OCI-LY3 (cell line): ENCODE measurements around the gene FAM25G.

Source experiments
- H2AFZ ChIP-seq: fragments of 200-600, 300-600 bp; shearing (Covaris generic); 2 replicates; pipeline ENCODE4 v1.6.0; 2014; ENCODE audit warnings: antibody characterized with exemption, low read depth, low read length
- H3K27ac ChIP-seq: fragments of 200-600, 300-600 bp; sonication (generic); 2 replicates; pipeline ENCODE4 v1.5.1; 2014; ENCODE audit warnings: mild to moderate bottlenecking, low read length, moderate library complexity, mixed read lengths
- H3K27me3 ChIP-seq: fragments of 200-600, 300-600 bp; sonication (generic); 2 replicates; pipeline ENCODE4 v1.6.1; 2014; ENCODE audit warnings: low read depth, low read length, mixed read lengths
- H3K36me3 ChIP-seq: fragments of 200-600, 300-600 bp; sonication (generic); replicated peaks from 2 replicates; pipeline ENCODE3; 2014; ENCODE audit warnings: low read depth, low read length, mixed read lengths
- H3K4me1 ChIP-seq: fragments of 300-600, 200-600 bp; sonication (generic); 2 replicates; pipeline ENCODE4 v1.6.1; 2014; ENCODE audit warnings: low read length, mixed read lengths
- H3K4me2 ChIP-seq: fragments of 200-600, 300-600 bp; sonication (generic); 2 replicates; pipeline ENCODE4 v1.6.1; 2014; ENCODE audit warnings: low read length, mixed read lengths
- H3K4me3 ChIP-seq: fragments of 300-600, 200-600 bp; sonication (generic); 2 replicates; pipeline ENCODE4 v1.5.1; 2014; ENCODE audit warnings: antibody characterized with exemption, mild to moderate bottlenecking, low read length, moderate library complexity
- H3K79me2 ChIP-seq: fragments of 300-600, 200-600 bp; shearing (Covaris generic); 2 replicates; pipeline ENCODE4 v1.6.1; 2014; ENCODE audit warnings: mild to moderate bottlenecking, low read length, mixed read lengths
- H3K9ac ChIP-seq: fragments of 300-600, 200-600 bp; shearing (Covaris generic); 2 replicates; pipeline ENCODE4 v1.6.0; 2014; ENCODE audit warnings: mild to moderate bottlenecking, low read length, moderate library complexity
- H3K9me3 ChIP-seq: fragments of 200-600, 300-600 bp; shearing (Covaris generic); 2 replicates; pipeline ENCODE4 v1.6.1; 2014; ENCODE audit warnings: low read length, mixed read lengths; ENCODE audit not compliant: insufficient read depth
- H4K20me1 ChIP-seq: fragments of 200-600, 300-600 bp; sonication (generic); 2 replicates; pipeline ENCODE4 v1.6.1; 2016; ENCODE audit warnings: low read length, mixed read lengths; ENCODE audit not compliant: insufficient read depth
- EZH2phosphoT487 ChIP-seq: fragments of 200-600 bp; shearing (Covaris generic); IDR thresholded peaks from 2 replicates; pipeline ENCODE4 v1.6.1; 2018; ENCODE audit warnings: antibody characterized with exemption, mixed run types, low read depth
- TF ChIP-seq, protein P1 (sequence below): fragments of 200-600, 300-600 bp; sonication (generic); IDR thresholded peaks from 2 replicates; pipeline ENCODE4 v1.5.1; 2014; ENCODE audit warnings: antibody characterized with exemption, low read length, low read depth

Gene FAM25G

DNA sequence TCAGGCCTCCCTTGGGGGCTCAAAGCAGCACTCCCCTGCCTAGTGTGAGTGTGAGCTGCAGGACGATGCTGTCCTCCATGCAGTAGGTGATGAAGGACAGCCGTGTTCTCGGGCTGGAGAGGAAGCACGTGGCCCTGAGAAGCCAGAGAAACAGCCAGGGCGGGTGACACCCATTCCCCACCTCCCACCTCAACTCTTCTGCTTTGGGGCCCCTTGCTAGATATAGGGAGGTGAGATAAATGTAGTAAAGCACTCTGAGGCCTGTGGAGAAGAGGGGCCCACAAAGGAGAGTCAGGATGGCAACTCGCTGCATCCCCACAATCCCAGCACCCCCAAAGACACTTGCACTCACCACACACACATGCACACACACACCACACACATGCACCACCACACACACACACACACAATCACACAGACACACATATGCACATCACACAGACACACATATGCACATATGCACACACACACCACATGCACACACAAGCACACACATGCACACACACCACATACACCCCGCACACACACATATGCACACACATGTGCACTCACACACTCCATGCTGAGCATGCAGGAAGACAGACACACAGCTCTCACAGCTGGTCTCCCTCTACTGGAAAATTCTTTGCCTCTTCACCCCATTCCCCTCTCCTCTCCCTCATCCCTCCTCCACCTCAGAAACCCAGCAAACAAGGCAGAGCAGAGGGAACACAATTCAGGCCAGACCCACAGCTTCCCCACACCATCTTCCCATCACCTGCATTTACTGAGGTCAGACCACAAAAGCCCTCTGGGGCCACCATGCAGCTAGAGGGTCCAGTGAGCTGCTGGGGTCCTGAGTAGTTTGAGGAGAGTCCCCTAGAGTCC, 38.1 kb downstream of the FAM25G start:
- H3K9ac ChIP-seq, result no peak overlapping the region
- no peak overlapping the region for H2AFZ ChIP-seq
- no peaks in the 10 kb centered on the region for H3K79me2 ChIP-seq
- H3K4me1 ChIP-seq, result peaks cover 5% of the 10 kb centered on the region; the same call in 1 of the 2 replicates
- H4K20me1 ChIP-seq, result no peaks in the 10 kb centered on the region
- H3K27ac ChIP-seq, result no peak overlapping the region
- H3K4me2 ChIP-seq, result no peak overlapping the region
- TF ChIP-seq, protein P1, sequence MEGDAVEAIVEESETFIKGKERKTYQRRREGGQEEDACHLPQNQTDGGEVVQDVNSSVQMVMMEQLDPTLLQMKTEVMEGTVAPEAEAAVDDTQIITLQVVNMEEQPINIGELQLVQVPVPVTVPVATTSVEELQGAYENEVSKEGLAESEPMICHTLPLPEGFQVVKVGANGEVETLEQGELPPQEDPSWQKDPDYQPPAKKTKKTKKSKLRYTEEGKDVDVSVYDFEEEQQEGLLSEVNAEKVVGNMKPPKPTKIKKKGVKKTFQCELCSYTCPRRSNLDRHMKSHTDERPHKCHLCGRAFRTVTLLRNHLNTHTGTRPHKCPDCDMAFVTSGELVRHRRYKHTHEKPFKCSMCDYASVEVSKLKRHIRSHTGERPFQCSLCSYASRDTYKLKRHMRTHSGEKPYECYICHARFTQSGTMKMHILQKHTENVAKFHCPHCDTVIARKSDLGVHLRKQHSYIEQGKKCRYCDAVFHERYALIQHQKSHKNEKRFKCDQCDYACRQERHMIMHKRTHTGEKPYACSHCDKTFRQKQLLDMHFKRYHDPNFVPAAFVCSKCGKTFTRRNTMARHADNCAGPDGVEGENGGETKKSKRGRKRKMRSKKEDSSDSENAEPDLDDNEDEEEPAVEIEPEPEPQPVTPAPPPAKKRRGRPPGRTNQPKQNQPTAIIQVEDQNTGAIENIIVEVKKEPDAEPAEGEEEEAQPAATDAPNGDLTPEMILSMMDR, result no peak
- TF ChIP-seq EZH2phosphoT487, result no peak
- no peaks in the 10 kb centered on the region for H3K36me3 ChIP-seq
- no peak overlapping the region for H3K4me3 ChIP-seq
- no peaks in the 10 kb centered on the region for H3K27me3 ChIP-seq
- no peaks in the 10 kb centered on the region for H3K9me3 ChIP-seq

DNA sequence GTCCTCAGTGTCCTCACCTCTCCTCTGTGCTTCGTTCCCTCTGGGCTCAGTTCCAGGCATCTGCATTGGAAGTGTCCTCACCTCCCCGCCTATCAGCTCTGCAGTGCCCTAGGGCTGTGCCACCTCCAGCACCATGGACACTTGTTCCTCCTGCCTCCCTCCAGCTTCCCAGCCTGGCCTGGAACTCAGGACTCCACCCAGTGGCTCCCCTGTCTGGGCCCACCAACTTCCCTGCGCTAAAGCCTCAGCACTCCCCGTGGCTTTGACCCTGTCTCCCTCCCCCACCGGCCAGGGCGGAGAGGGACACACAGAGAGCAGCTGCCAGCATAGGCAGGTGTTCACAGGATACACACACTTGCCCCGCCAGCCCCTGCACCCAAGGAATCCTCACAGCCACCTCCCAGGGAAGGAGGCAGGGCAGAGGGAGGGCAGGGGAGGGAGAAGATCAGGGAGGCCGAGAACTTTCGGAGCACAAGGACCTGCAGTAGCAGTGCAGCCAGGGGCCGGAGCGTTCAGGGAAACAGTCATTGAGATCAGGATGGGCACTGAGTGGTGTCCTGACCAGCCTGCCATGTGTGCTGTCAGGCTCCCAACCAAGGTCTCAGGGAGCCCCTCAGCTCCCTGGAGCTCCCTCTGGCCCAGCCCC, 38.9 kb downstream of the FAM25G start:
- no peak overlapping the region for H3K9ac ChIP-seq
- H3K79me2 ChIP-seq, result no peaks in the 10 kb centered on the region
- no peaks in the 10 kb centered on the region for H3K36me3 ChIP-seq
- no peak overlapping the region for H3K4me2 ChIP-seq
- no peaks in the 10 kb centered on the region for H3K9me3 ChIP-seq
- H3K4me1 ChIP-seq, result peaks cover 5% of the 10 kb centered on the region; the same call in 1 of the 2 replicates
- no peak overlapping the region for H3K4me3 ChIP-seq
- H4K20me1 ChIP-seq, result no peaks in the 10 kb centered on the region
- TF ChIP-seq, protein P1, result no peak
- TF ChIP-seq EZH2phosphoT487, result no peak
- H3K27me3 ChIP-seq, result no peaks in the 10 kb centered on the region
- H2AFZ ChIP-seq, result no peak overlapping the region
- no peak overlapping the region for H3K27ac ChIP-seq

DNA sequence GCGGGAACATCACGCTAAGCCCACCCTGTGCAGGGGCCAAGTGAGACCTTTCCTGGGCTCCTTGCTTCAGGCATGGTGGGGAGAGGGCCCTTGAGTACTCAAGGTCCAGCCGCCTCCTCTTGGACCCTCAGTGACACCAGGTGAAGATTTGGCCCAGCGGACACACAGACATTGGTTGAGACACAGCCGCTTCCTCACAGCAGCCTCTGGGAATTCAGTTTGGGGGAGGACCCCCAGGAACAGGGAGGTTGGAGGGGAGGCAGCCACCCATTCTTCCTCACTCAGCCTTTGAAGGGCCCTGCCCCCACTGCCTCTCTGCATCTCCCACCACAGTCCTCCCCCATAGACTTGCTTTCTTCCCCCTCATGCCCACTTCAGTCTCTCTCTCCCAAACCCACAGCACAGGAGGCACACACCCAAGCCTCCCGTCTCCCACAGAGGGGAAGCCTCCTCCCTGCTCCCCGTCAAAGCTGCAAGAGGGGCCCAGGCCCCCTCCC, 39.5 kb downstream of the FAM25G start:
- H3K4me2 ChIP-seq, result no peak overlapping the region
- no peak overlapping the region for H3K9ac ChIP-seq
- no peaks in the 10 kb centered on the region for H3K79me2 ChIP-seq
- peaks cover 5% of the 10 kb centered on the region; the same call in 1 of the 2 replicates for H3K4me1 ChIP-seq
- H3K9me3 ChIP-seq, result no peaks in the 10 kb centered on the region
- H3K27me3 ChIP-seq, result no peaks in the 10 kb centered on the region
- no peak overlapping the region for H3K27ac ChIP-seq
- no peaks in the 10 kb centered on the region for H4K20me1 ChIP-seq
- H3K4me3 ChIP-seq, result no peak overlapping the region
- TF ChIP-seq, protein P1, result no peak
- TF ChIP-seq EZH2phosphoT487, result no peak
- H3K36me3 ChIP-seq, result no peaks in the 10 kb centered on the region
- H2AFZ ChIP-seq, result no peak overlapping the region
